K562 (cell line): ENCODE data around the gene ARID3A. TPM values are rescaled to one million over a fixed set of nuclear protein-coding genes. Genes with fewer than 3 reads are reported as not detected.
A peak's percentile ranks its signal among the peaks of the same experiment; 100 is the strongest.

Source experiments
- ATAC-seq: fragments of 200-7000 bp; cut with Tn5 transposase; 3 replicates; pipeline ENCODE4 v1.9.1; 2020; ENCODE audit warnings: moderate library complexity
- BruUV-seq: library from RNA; stranded (reverse); fragments of 400-500 nt; replicated peaks from 2 replicates; lab custom pipeline; 2021; lab: Mats Ljungman, UMichigan
- CTCF ChIA-PET: fragments of 300-600 bp; formaldehyde crosslinking; extraction: SDS; loops from one replicate; lab custom pipeline; 2021; ENCODE audit warnings: low intra/inter-chr PET ratio; lab: Yijun Ruan, JAX
- POLR2A ChIA-PET: fragments of 300-600, 350-650 bp; sonication (Branson Sonifier 250); formaldehyde crosslinking; extraction: SDS; loops from one replicate; lab custom pipeline; 2021; ENCODE audit warnings: antibody characterized with exemption, inconsistent platforms; lab: Yijun Ruan, JAX
- DNase-seq, 4 experiments: peaks; one replicate each; pipeline versions ENCODE4 v3.0.0 to v3.0.0-alpha.2; 2011 to 2018; ENCODE audit warnings: low spot score in 3 of 4, mixed read lengths in 3 of 4; ENCODE audit errors: extremely low read depth in 1 of 4
- FAIRE-seq: peaks from 2 replicates; lab custom pipeline; 2011; peaks lifted over from hg19 to GRCh38; lab: Jason Lieb, UNC
- H2AFZ ChIP-seq: 2 replicates; pipeline ENCODE4 v1.6.0; 2011; ENCODE audit warnings: low read depth, low read length, control low read depth, inconsistent platforms
- H3K27ac ChIP-seq: fragments of 200-600 bp; 3 replicates; pipeline ENCODE4 v1.8.0; 2011; ENCODE audit warnings: low read depth, mild to moderate bottlenecking, control low read depth, inconsistent platforms, low read length, moderate library complexity, mixed read lengths; ENCODE audit errors: extremely low read depth
- H3K27me3 ChIP-seq, 2 experiments: fragments of 300-600 bp in 1 of 2; 2 replicates in 1 of 2; 3 replicates in 1 of 2; pipeline versions ENCODE4 v1.6.0 to v1.8.0; 2011; ENCODE audit warnings: inconsistent platforms in 2 of 2, low read length in 2 of 2, mild to moderate bottlenecking in 1 of 2, mixed read lengths in 1 of 2, moderate library complexity in 1 of 2; ENCODE audit not compliant: control insufficient read depth in 2 of 2, insufficient read depth in 2 of 2
- H3K36me3 ChIP-seq: fragments of 300-600 bp; 3 replicates; pipeline ENCODE4 v1.8.0; 2011; ENCODE audit warnings: mild to moderate bottlenecking, low read length, inconsistent platforms; ENCODE audit not compliant: control insufficient read depth, insufficient read depth
- H3K4me1 ChIP-seq, 2 experiments: fragments of 200-600 bp in 1 of 2; replicated peaks in 1 of 2; 2 replicates in 1 of 2; 3 replicates in 1 of 2; pipeline versions ENCODE4 v1.5.1 to v1.8.0; 2011; ENCODE audit warnings: inconsistent platforms in 2 of 2, low read length in 2 of 2, mild to moderate bottlenecking in 1 of 2, mixed read lengths in 1 of 2, moderate library complexity in 1 of 2; ENCODE audit not compliant: control insufficient read depth in 2 of 2, insufficient read depth in 2 of 2
- H3K4me2 ChIP-seq: 2 replicates; pipeline ENCODE4 v1.6.1; 2011; ENCODE audit warnings: low read length, control low read depth, inconsistent platforms, mixed read lengths; ENCODE audit not compliant: insufficient read depth
- H3K4me3 ChIP-seq: fragments of 200-600 bp; sonication (generic), shearing (Covaris generic); 2 replicates; pipeline ENCODE4 v1.5.1; 2016; ENCODE audit warnings: control low read depth, inconsistent platforms
- H3K79me2 ChIP-seq: fragments of 200-600 bp; 3 replicates; pipeline ENCODE4 v1.8.0; 2011; ENCODE audit warnings: low read length, inconsistent platforms; ENCODE audit not compliant: control insufficient read depth, insufficient read depth
- H3K9ac ChIP-seq, 2 experiments: 2 replicates each; pipeline versions ENCODE4 v1.6.0 to v1.6.1; 2011; ENCODE audit warnings: low read depth in 2 of 2, low read length in 2 of 2, control low read depth in 1 of 2, inconsistent platforms in 1 of 2, mild to moderate bottlenecking in 1 of 2, mixed read lengths in 1 of 2; ENCODE audit not compliant: insufficient read depth in 1 of 2
- H3K9me1 ChIP-seq: one replicate; pipeline ENCODE4 v1.6.0; 2011; ENCODE audit warnings: inconsistent platforms, mild to moderate bottlenecking, low read length, moderate library complexity; ENCODE audit not compliant: control insufficient read depth, insufficient read depth
- H3K9me3 ChIP-seq: replicated peaks from 2 replicates; pipeline ENCODE4 v1.5.1; 2011; ENCODE audit warnings: low read depth, low read length, inconsistent platforms; ENCODE audit not compliant: control insufficient read depth, insufficient read depth
- H4K20me1 ChIP-seq: replicated peaks from 2 replicates; pipeline ENCODE4 v1.6.1; 2011; ENCODE audit warnings: low read length, inconsistent platforms, mixed read lengths; ENCODE audit not compliant: control insufficient read depth, insufficient read depth
- BDP1 ChIP-seq: IDR thresholded peaks from 3 replicates; pipeline ENCODE4 v1.6.1; 2011; ENCODE audit not compliant: insufficient read length, insufficient read depth
- NCOA4 ChIP-seq: fragments of 450-650 bp; IDR thresholded peaks from 2 replicates; pipeline ENCODE4 v1.6.1; 2018; ENCODE audit warnings: mild to moderate bottlenecking; ENCODE audit not compliant: partially characterized antibody
- POLR2G ChIP-seq: fragments of 200-400 bp; formaldehyde crosslinking; IDR thresholded peaks from 2 replicates; pipeline ENCODE4 v1.6.1; 2017; ENCODE audit warnings: low read depth, mild to moderate bottlenecking, antibody characterized with exemption, low read length, moderate library complexity
- RBFOX2 ChIP-seq: fragments of 200-400 bp; formaldehyde crosslinking; IDR thresholded peaks from 2 replicates; pipeline ENCODE4 v1.6.1; 2017; ENCODE audit warnings: low read depth, mild to moderate bottlenecking, low read length, moderate library complexity
- RHOXF2B ChIP-seq: fragments of 250-450 bp; sonication (Bioruptor Pico); conservative IDR thresholded peaks from 2 replicates; pipeline ENCODE4 v1.5.1; 2021
- WGBS: fragments of 100-300 bp; shearing (Covaris generic); methylation state at CpG from one replicate; pipeline ENCODE4 v1.1.6; 2016; ENCODE audit warnings: low coverage, mixed read lengths; ENCODE audit not compliant: insufficient coverage; ENCODE audit errors: missing lambda C conversion rate; 5-methylcytosine and 5-hydroxymethylcytosine counted together
- in situ Hi-C: fragments of 300-500 bp; cut with MboI; formaldehyde crosslinking; loops from 4 replicates; pipeline ENCODE4 v1.15.0; 2018; ENCODE audit warnings: inconsistent platforms, mixed read lengths
- intact Hi-C: fragments of 100-400 bp; cut with micrococcal nuclease; formaldehyde crosslinking; loops from 2 replicates; pipeline ENCODE4 v1.14.2; 2022
- polyA plus RNA-seq, 8 experiments: library from polyadenylated mRNA; depleted of rRNA in 4 of 8; stranded (reverse) in 5 of 8; unstranded in 3 of 8; fragments of >200 nt; fragmentation: Nextera tagmentation in 2 of 8; fragmentation: Illumina TruSeq in 1 of 8; extraction: Ambion mirVana in 2 of 8; extraction: Trizol in 1 of 8; gene quantifications; 2 replicates each; pipeline versions ENCODE4 v1.2.1 to v1.2.3, GENCODE V29; 2011 to 2014; ENCODE audit warnings: inconsistent platforms in 1 of 8, missing spikeins in 1 of 8
- total RNA-seq, 7 experiments: library from RNA; depleted of rRNA in 6 of 7; stranded (reverse); fragments of >200 nt in 6 of 7; fragmentation: Illumina TruSeq in 2 of 7; extraction: Trizol in 2 of 7; gene quantifications; 2 replicates each; pipeline versions ENCODE4 v1.2.1 to v1.2.3, GENCODE V29; 2011 to 2021; ENCODE audit warnings: low replicate concordance in 1 of 7
- TF ChIP-seq, protein P1 (sequence below): fragments of 450-650 bp; formaldehyde crosslinking; IDR thresholded peaks from 2 replicates; pipeline ENCODE4 v1.4.0; 2022; ENCODE audit warnings: mild to moderate bottlenecking, moderate library complexity

ARID3A gene
- total and polyA plus RNA-seq, 9 of the 15 experiments (the other 6 are each of a cell fraction or from before 2014, with no cell fraction given): 1.4 to 118 (median 31.2) TPM

DNA sequence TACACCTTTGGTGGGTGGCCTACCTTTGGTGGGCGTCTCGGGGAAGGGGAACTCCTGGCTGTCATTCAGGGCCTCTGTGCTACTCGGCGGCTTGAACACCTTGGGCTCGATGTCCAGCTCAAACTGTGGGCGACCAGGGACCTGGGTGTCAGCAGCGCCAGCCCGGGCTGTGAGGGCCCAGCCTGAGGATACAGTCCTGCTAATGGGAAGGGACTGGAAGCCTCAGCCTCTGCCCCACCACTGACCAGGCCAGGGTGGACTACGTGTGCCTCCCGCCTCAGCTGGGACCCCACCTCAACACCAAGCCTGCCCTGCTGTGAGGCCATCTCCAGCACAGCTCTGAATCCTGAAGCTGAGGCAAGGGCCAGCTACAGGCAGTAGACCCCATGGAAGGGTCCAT, 87.4 kb downstream of the ARID3A start (continued):
- TF ChIP-seq BDP1 (no peak), NCOA4 (no peak)
- TF ChIP-seq, protein P1, sequence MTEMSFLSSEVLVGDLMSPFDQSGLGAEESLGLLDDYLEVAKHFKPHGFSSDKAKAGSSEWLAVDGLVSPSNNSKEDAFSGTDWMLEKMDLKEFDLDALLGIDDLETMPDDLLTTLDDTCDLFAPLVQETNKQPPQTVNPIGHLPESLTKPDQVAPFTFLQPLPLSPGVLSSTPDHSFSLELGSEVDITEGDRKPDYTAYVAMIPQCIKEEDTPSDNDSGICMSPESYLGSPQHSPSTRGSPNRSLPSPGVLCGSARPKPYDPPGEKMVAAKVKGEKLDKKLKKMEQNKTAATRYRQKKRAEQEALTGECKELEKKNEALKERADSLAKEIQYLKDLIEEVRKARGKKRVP (CRISPR knock-in tag): no peak

DNA sequence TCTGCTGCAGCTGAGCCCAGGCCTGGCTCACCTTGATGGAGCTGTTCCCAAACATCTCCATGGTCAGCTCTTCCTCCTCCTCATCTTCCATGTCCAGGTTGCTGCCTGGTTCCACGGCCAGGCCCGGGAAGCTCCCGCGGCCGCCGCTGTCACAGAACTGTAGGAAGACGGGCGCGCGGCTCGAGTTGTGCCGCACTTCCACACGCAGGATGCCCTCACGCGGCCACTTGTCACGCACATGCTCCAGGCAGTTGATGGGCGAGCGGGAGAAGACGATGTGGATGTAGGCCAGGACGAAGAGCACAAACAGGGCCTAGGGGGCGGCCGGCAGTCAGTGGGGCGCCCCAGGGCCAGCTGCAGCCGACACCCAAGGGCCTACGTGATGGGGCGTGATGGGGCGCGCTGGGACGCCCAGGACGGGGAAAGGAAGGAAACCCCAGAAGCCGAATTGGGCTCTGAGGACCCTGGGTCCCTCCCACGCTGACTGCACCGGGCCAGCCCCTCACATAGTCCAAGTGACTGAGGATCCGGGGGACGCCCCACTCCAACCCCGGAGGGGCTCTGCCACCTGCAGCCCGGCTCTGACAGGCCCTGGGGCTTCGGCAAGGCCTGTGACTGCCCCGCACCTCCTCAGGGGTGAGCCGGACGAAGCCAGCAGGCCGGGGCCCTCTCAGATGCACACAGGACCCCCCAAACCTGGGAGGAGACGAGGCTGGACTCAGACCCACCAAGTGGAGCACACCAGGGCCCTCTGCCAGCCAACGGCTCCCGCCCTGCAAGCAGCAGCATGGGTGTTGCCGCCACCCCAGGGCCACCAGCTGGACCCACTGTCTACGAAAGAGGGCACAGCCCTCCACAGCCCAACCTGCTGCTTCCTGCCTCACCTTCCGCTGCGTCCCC, 88.6 kb downstream of the ARID3A start:
- H3K9ac ChIP-seq: peak overlapping the region in 1 of 2 experiments; percentile 78; a peak in 2 of 4 replicates
- no peak overlapping the region for H3K27ac ChIP-seq
- H3K9me1 ChIP-seq: peaks cover 16% of the 10 kb centered on the region
- H3K36me3 ChIP-seq: peaks cover 92% of the 10 kb centered on the region; the same call in 2 of the 3 replicates
- no peaks in the 10 kb centered on the region for H3K9me3 ChIP-seq
- H3K79me2 ChIP-seq: peaks cover 63% of the 10 kb centered on the region
- no peak overlapping the region for H2AFZ ChIP-seq
- peaks cover 41% of the 10 kb centered on the region for H4K20me1 ChIP-seq
- no TSS peak for BruUV-seq
- H3K4me3 ChIP-seq: no peak overlapping the region
- DNase-seq (no peak), FAIRE-seq (no peak), ATAC-seq (no peak)
- in situ Hi-C loops (no loop called here), intact Hi-C loops (no loop called here)
- CTCF ChIA-PET: no interaction called here
- peaks cover 23 to 92% of the 10 kb centered on the region in 2 experiments for H3K4me1 ChIP-seq
- no peaks in the 10 kb centered on the region for H3K27me3 ChIP-seq
- 95% methylated on average over 38 of the region's 49 CpGs for WGBS
- POLR2A ChIA-PET: interaction anchor here (0.6 to 1.8 kb wide), 6 partner anchors 10 to 277 kb away, joined by 3 to 9 read pairs (median 4); partner anchors contain the start of gene CNN2
- no peak overlapping the region for H3K4me2 ChIP-seq
- TF ChIP-seq POLR2G (peak; percentile 37), RBFOX2 (peak; percentile 28; the same call in 1 of the 2 replicates), RHOXF2B (CRISPR knock-in tag) (no peak)
